ENCODE data around the gene CCDC15.

GRCh38 chr11:125005491-125005890 is 51.5 kb downstream of the CCDC15 start:
- TF ChIP-seq CTCF (conservative IDR thresholded peaks at IDR 0.05 in 1 of 2, IDR thresholded peaks at IDR 0.05 in 1 of 2; ENCODE audit: extremely low read depth in 1 of 2, insufficient read depth in 1 of 2, low read depth in 1 of 2, low read length in 2 of 2) = no peak
- no peak for TF ChIP-seq EZH2 (IDR thresholded peaks at IDR 0.05; ENCODE audit: borderline replicate concordance, low read length)

Data from mammary epithelial cell (primary cell).